HepG2 (cell line): ENCODE results near the gene FAM120AOS. TPM values are rescaled to one million over a fixed set of nuclear protein-coding genes. Genes with fewer than 3 reads are reported as not detected.

ENCODE experiments used
- ATAC-seq: fragments of 200-7000 bp; cut with Tn5 transposase; 3 replicates; pipeline ENCODE4 v1.9.1; 2020; ENCODE audit warnings: mild to moderate bottlenecking, moderate library complexity
- BruUV-seq: library from RNA; stranded (reverse); fragments of 400-500 nt; replicated peaks from 2 replicates; lab custom pipeline; 2021; lab: Mats Ljungman, UMichigan
- CTCF ChIA-PET: fragments of 300-600 bp; formaldehyde crosslinking; extraction: SDS; loops from one replicate; lab custom pipeline; 2021; ENCODE audit warnings: low total read pairs, inconsistent platforms, low intra/inter-chr PET ratio; lab: Yijun Ruan, JAX
- POLR2A ChIA-PET: fragments of 350-600 bp; sonication (Branson Sonifier 250); formaldehyde crosslinking; loops from one replicate; lab custom pipeline; 2020; ENCODE audit warnings: antibody characterized with exemption, inconsistent platforms; lab: Yijun Ruan, JAX
- DNase-seq: peaks from one replicate; pipeline ENCODE4 v3.0.0-alpha.2; 2015; ENCODE audit warnings: low spot score
- FAIRE-seq: peaks from 3 replicates; lab custom pipeline; 2011; peaks lifted over from hg19 to GRCh38; lab: Jason Lieb, UNC
- H2AFZ ChIP-seq: one replicate; pipeline ENCODE4 v1.6.1; 2011; ENCODE audit warnings: low read length, inconsistent platforms
- H3K27ac ChIP-seq: fragments of 300-600 bp; 3 replicates; pipeline ENCODE4 v1.8.0; 2011; ENCODE audit warnings: mixed run types, mild to moderate bottlenecking, mixed read lengths, low read length, inconsistent platforms; ENCODE audit not compliant: insufficient read depth; ENCODE audit errors: extremely low read length
- H3K27me3 ChIP-seq, 2 experiments: fragments of 200-600 bp in 1 of 2; 2 replicates in 1 of 2; 3 replicates in 1 of 2; pipeline versions ENCODE4 v1.6.0 to v1.8.0; 2011; ENCODE audit warnings: low read length in 2 of 2, mild to moderate bottlenecking in 2 of 2, moderate library complexity in 2 of 2, inconsistent platforms in 1 of 2; ENCODE audit not compliant: insufficient read depth in 2 of 2, control insufficient read depth in 1 of 2
- H3K36me3 ChIP-seq, 2 experiments: fragments of 200-600 bp in 1 of 2; replicated peaks in 1 of 2; 2 replicates in 1 of 2; 3 replicates in 1 of 2; pipeline versions ENCODE4 v1.5.1 to v1.8.0; 2011; ENCODE audit warnings: low read length in 2 of 2, inconsistent platforms in 1 of 2; ENCODE audit not compliant: insufficient read depth in 2 of 2, control insufficient read depth in 1 of 2
- H3K4me1 ChIP-seq: 2 replicates; pipeline ENCODE4 v1.5.1; 2012; ENCODE audit warnings: low read length, inconsistent platforms; ENCODE audit not compliant: insufficient read depth
- H3K4me2 ChIP-seq: 2 replicates; pipeline ENCODE4 v1.6.0; 2011; ENCODE audit warnings: low read depth, low read length, inconsistent platforms
- H3K4me3 ChIP-seq, 3 experiments: fragments of 200-600 bp in 1 of 3; sonication (generic), shearing (Covaris generic) in 1 of 3; replicated peaks in 1 of 3; 2 replicates each; pipeline ENCODE4 v1.5.1; 2011 to 2016; ENCODE audit warnings: low read length in 3 of 3, inconsistent platforms in 2 of 3, low read depth in 2 of 3, mild to moderate bottlenecking in 2 of 3, control low read depth in 1 of 3, mixed read lengths in 1 of 3; ENCODE audit not compliant: insufficient read depth in 1 of 3
- H3K79me2 ChIP-seq: one replicate; pipeline ENCODE4 v1.6.1; 2011; ENCODE audit warnings: low read length, inconsistent platforms; ENCODE audit not compliant: insufficient read depth
- H3K9ac ChIP-seq: 2 replicates; pipeline ENCODE4 v1.6.0; 2011; ENCODE audit warnings: mild to moderate bottlenecking, low read depth, low read length, inconsistent platforms; ENCODE audit not compliant: insufficient read depth
- H3K9me3 ChIP-seq: 2 replicates; pipeline ENCODE4 v1.5.1; 2012; ENCODE audit warnings: mild to moderate bottlenecking, low read length
- H4K20me1 ChIP-seq: 2 replicates; pipeline ENCODE4 v1.6.0; 2011; ENCODE audit warnings: inconsistent platforms, mild to moderate bottlenecking, low read length, moderate library complexity; ENCODE audit not compliant: insufficient read depth
- ADNP ChIP-seq: sonication (generic); formaldehyde crosslinking; IDR thresholded peaks from 2 replicates; pipeline ENCODE4 v1.4.0; 2020; ENCODE audit warnings: missing genetic modification reagents
- CEBPB ChIP-seq: IDR thresholded peaks from 2 replicates; pipeline ENCODE4 v1.6.1; 2011; ENCODE audit warnings: low read depth, low read length, improper control_type of control experiment, borderline replicate concordance
- POLR2AphosphoS2 ChIP-seq: IDR thresholded peaks from 2 replicates; pipeline ENCODE4 v1.6.1; 2011; ENCODE audit warnings: low read depth, low read length, improper control_type of control experiment
- POLR2AphosphoS5 ChIP-seq: IDR thresholded peaks from 2 replicates; pipeline ENCODE4 v1.6.1; 2012; ENCODE audit warnings: low read depth, low read length
- RAD21 ChIP-seq: fragments of 450-650 bp; formaldehyde crosslinking; IDR thresholded peaks from 2 replicates; pipeline ENCODE4 v1.5.0; 2020; ENCODE audit warnings: mild to moderate bottlenecking
- SP2 ChIP-seq: sonication (generic); formaldehyde crosslinking; IDR thresholded peaks from 2 replicates; pipeline ENCODE4 v1.5.1; 2020; ENCODE audit warnings: mild to moderate bottlenecking, missing genetic modification reagents
- ZMYM4 ChIP-seq: sonication (generic); formaldehyde crosslinking; IDR thresholded peaks from 2 replicates; pipeline ENCODE4 v1.8.1; 2023; ENCODE audit warnings: mild to moderate bottlenecking, missing genetic modification reagents
- ZNF260 ChIP-seq: sonication (generic); formaldehyde crosslinking; IDR thresholded peaks from 2 replicates; pipeline ENCODE4 v1.4.0; 2020; ENCODE audit warnings: missing genetic modification reagents, low read depth, mild to moderate bottlenecking, borderline replicate concordance
- ZNF468 ChIP-seq: sonication (generic); formaldehyde crosslinking; IDR thresholded peaks from 2 replicates; pipeline ENCODE4 v1.8.0; 2022; ENCODE audit warnings: mild to moderate bottlenecking, moderate library complexity, missing genetic modification reagents
- ZNF776 ChIP-seq: sonication (generic); formaldehyde crosslinking; IDR thresholded peaks from 2 replicates; pipeline ENCODE4 v1.4.0; 2020; ENCODE audit warnings: mild to moderate bottlenecking, missing genetic modification reagents
- WGBS: methylation state at CpG from one replicate; pipeline ENCODE4 v1.1.6; 2017; ENCODE audit warnings: low lambda C conversion rate; 5-methylcytosine and 5-hydroxymethylcytosine counted together
- in situ Hi-C: cut with HindIII; loops from 2 replicates; pipeline ENCODE4 v1.10.0; 2017; ENCODE audit warnings: low pct_unique_long_range_greater_than_20kb; ENCODE audit not compliant: extremely low pct_ligation_motif_present
- intact Hi-C: fragments of 100-400 bp; cut with micrococcal nuclease; formaldehyde crosslinking; loops from one replicate; pipeline ENCODE4 v1.10.0; 2022; ENCODE audit not compliant: unreplicated experiment
- polyA plus RNA-seq, 8 experiments: library from polyadenylated mRNA; depleted of rRNA in 3 of 8; stranded (reverse) in 7 of 8; unstranded in 1 of 8; fragments of >200 nt; fragmentation: Illumina TruSeq in 4 of 8; extraction: Trizol in 4 of 8; gene quantifications; 2 replicates each; pipeline versions ENCODE4 v1.2.1 to v1.2.3, GENCODE V29; 2011 to 2016; ENCODE audit warnings: low read depth in 4 of 8, missing spikeins in 1 of 8, mixed read lengths in 1 of 8; ENCODE audit not compliant: insufficient read depth in 1 of 8
- total RNA-seq, 5 experiments: library from RNA; depleted of rRNA; stranded (reverse); fragments of >200 nt; fragmentation: Illumina TruSeq; extraction: Trizol; gene quantifications; 2 replicates each; pipeline ENCODE4 v1.2.3, GENCODE V29; 2016; ENCODE audit warnings: low read depth in 1 of 5
- TF ChIP-seq, protein P1 (sequence below): sonication (generic); formaldehyde crosslinking; IDR thresholded peaks from 2 replicates; pipeline ENCODE4 v1.4.0; 2020; ENCODE audit warnings: missing genetic modification reagents
- TF ChIP-seq, protein P2 (sequence below): fragments of 450-650 bp; IDR thresholded peaks from 2 replicates; pipeline ENCODE4 v1.6.1; 2016

Gene FAM120AOS
- total and polyA plus RNA-seq, 2 of the 13 experiments (the other 11 are each of a cell fraction or from before 2014, with no cell fraction given) = 28.2 to 34.6 TPM

DNA sequence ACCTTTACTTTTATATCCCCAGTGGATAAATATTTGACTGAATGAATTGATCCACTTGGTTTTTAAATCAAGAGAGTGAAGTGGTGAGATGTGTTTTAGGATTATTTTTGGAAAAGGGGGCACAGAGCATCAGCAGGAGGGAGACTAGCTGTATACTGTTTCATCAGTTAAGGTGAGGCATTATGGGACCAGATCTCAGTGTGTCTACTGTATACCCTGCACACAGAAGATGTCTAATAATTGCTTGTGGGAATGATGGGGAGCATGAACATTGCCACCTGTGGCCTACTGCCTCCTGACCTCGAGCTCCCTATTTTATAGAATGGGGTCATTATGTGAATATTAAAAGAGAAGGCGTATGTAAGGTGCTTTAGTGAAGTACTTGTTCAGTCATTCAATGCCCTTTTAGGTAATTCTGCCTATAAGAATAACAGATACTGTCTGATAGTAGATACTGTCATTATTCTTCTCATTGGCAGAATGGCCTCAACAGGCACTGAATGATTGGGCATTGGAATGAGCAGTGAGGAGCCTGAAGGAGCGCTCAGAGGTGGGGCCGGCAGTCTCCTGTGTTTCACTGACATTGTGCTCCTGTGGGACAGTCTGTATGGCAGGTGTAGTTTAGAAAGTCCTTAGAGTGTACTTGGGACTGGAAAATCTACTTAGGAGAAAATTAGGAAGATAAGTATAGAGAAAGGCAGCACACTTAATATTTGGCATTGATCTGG lies 47.4 kb upstream of the FAM120AOS start:
- H3K27ac ChIP-seq = no peak overlapping the region
- WGBS = 97% methylated on average over 4 of the region's 4 CpGs

DNA sequence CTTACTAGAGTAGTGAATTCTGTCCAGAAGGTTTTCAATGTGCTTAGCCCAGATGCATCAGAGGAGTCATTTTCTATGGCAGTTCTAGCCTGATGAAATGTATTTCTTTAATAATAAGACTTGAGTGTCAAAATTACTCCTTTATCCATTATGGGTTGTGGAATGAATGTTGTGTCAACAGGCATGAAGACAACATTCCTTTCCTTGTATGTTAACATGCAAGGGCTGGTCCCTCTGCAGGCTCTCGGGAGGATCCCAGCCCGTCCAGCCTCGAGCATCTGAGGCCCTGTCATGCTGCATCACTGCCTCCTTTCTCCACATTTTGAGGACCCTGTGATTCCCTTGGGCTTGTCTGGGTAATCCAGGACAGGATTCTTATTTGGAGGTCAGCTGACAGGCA lies 42.9 kb upstream of the FAM120AOS start:
- no peak overlapping the region for H3K4me3 ChIP-seq
- WGBS = 94% methylated on average over 3 of the region's 3 CpGs
- intact Hi-C loops = no loop called here
- H3K27me3 ChIP-seq = no peaks in the 10 kb centered on the region
- no peak overlapping the region for H2AFZ ChIP-seq
- no peak for ATAC-seq
- H3K36me3 ChIP-seq = peaks cover 37 to 83% of the 10 kb centered on the region in 2 experiments
- H3K4me1 ChIP-seq = 0 out of 2 replicates have a peak, but pooled peaks cover 8% of the 10 kb centered on the region
- BruUV-seq = no TSS peak
- no peak overlapping the region for H3K9ac ChIP-seq
- no peak overlapping the region for H3K4me2 ChIP-seq
- no peak for FAIRE-seq
- no peaks in the 10 kb centered on the region for H4K20me1 ChIP-seq
- H3K9me3 ChIP-seq = no peaks in the 10 kb centered on the region
- CTCF ChIA-PET = no interaction called here
- H3K79me2 ChIP-seq = peaks cover 5% of the 10 kb centered on the region
- no peak overlapping the region for H3K27ac ChIP-seq
- no peak for DNase-seq
- POLR2A ChIA-PET = no interaction called here
- in situ Hi-C loops = no loop called here
- TF ChIP-seq POLR2AphosphoS2 (no peak), ZNF468 (CRISPR knock-in tag) (no peak), SP2 (no peak), ADNP (CRISPR knock-in tag) (no peak), POLR2AphosphoS5 (no peak), ZNF776 (no peak)
- TF ChIP-seq, protein P1, sequence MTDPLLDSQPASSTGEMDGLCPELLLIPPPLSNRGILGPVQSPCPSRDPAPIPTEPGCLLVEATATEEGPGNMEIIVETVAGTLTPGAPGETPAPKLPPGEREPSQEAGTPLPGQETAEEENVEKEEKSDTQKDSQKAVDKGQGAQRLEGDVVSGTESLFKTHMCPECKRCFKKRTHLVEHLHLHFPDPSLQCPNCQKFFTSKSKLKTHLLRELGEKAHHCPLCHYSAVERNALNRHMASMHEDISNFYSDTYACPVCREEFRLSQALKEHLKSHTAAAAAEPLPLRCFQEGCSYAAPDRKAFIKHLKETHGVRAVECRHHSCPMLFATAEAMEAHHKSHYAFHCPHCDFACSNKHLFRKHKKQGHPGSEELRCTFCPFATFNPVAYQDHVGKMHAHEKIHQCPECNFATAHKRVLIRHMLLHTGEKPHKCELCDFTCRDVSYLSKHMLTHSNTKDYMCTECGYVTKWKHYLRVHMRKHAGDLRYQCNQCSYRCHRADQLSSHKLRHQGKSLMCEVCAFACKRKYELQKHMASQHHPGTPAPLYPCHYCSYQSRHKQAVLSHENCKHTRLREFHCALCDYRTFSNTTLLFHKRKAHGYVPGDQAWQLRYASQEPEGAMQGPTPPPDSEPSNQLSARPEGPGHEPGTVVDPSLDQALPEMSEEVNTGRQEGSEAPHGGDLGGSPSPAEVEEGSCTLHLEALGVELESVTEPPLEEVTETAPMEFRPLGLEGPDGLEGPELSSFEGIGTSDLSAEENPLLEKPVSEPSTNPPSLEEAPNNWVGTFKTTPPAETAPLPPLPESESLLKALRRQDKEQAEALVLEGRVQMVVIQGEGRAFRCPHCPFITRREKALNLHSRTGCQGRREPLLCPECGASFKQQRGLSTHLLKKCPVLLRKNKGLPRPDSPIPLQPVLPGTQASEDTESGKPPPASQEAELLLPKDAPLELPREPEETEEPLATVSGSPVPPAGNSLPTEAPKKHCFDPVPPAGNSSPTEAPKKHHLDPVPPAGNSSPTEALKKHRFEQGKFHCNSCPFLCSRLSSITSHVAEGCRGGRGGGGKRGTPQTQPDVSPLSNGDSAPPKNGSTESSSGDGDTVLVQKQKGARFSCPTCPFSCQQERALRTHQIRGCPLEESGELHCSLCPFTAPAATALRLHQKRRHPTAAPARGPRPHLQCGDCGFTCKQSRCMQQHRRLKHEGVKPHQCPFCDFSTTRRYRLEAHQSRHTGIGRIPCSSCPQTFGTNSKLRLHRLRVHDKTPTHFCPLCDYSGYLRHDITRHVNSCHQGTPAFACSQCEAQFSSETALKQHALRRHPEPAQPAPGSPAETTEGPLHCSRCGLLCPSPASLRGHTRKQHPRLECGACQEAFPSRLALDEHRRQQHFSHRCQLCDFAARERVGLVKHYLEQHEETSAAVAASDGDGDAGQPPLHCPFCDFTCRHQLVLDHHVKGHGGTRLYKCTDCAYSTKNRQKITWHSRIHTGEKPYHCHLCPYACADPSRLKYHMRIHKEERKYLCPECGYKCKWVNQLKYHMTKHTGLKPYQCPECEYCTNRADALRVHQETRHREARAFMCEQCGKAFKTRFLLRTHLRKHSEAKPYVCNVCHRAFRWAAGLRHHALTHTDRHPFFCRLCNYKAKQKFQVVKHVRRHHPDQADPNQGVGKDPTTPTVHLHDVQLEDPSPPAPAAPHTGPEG (CRISPR knock-in tag) = no peak

More for the DNA sequence above, 47.4 kb upstream of the FAM120AOS start:
- no peaks in the 10 kb centered on the region for H3K79me2 ChIP-seq
- ChIA-PET POLR2A (no interaction called here), CTCF (no interaction called here)
- no peaks in the 10 kb centered on the region for H3K4me1 ChIP-seq
- no peak for DNase-seq
- no peak overlapping the region for H2AFZ ChIP-seq
- TF ChIP-seq, protein P2, sequence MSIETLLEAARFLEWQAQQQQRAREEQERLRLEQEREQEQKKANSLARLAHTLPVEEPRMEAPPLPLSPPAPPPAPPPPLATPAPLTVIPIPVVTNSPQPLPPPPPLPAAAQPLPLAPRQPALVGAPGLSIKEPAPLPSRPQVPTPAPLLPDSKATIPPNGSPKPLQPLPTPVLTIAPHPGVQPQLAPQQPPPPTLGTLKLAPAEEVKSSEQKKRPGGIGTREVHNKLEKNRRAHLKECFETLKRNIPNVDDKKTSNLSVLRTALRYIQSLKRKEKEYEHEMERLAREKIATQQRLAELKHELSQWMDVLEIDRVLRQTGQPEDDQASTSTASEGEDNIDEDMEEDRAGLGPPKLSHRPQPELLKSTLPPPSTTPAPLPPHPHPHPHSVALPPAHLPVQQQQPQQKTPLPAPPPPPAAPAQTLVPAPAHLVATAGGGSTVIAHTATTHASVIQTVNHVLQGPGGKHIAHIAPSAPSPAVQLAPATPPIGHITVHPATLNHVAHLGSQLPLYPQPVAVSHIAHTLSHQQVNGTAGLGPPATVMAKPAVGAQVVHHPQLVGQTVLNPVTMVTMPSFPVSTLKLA = no peak
- TF ChIP-seq CEBPB (no peak), ZNF260 (CRISPR knock-in tag) (no peak), ZMYM4 (CRISPR knock-in tag) (no peak), RAD21 (no peak)
- no TSS peak for BruUV-seq
- no peak overlapping the region for H3K4me2 ChIP-seq
- no peak for FAIRE-seq
- H3K36me3 ChIP-seq = peaks cover 24 to 72% of the 10 kb centered on the region in 2 experiments
- ATAC-seq = no peak
- H3K9me3 ChIP-seq = no peaks in the 10 kb centered on the region
- intact Hi-C loops = no loop called here
- no peaks in the 10 kb centered on the region for H4K20me1 ChIP-seq
- in situ Hi-C loops = no loop called here
- H3K4me3 ChIP-seq = no peak overlapping the region
- no peaks in the 10 kb centered on the region for H3K27me3 ChIP-seq
- no peak overlapping the region for H3K9ac ChIP-seq
